Measurements from ENCODE around the gene SMURF2.

GRCh38 chr17:64531955-64532371 is 130.1 kb downstream of the SMURF2 start:
- no peak for TF ChIP-seq EGR1 (IDR thresholded peaks at IDR 0.05; ENCODE audit: low read depth)
- no peak for TF ChIP-seq MAX (IDR thresholded peaks at IDR 0.05)
- TF ChIP-seq POLR2AphosphoS5 (IDR thresholded peaks at IDR 0.05; ENCODE audit: low read depth, low read length): peak; percentile 22; the same call in 1 of the 2 replicates
- TF ChIP-seq REST (IDR thresholded peaks at IDR 0.05; ENCODE audit: low read depth): no peak
- TF ChIP-seq EZH2 (IDR thresholded peaks at IDR 0.05): no peak

All from HCT116 (cell line).